ENCODE data around the gene MTHFD1L. TPM values are rescaled to one million over a fixed set of nuclear protein-coding genes. Genes with fewer than 3 reads are reported as not detected.

MTHFD1L gene
- total and polyA plus RNA-seq, 2 of the 8 experiments (the other 6 are each of a cell fraction or from before 2014, with no cell fraction given), result 29.2 to 105 TPM

- Histone ChIP-seq H3K4ac (replicated peaks; ENCODE audit: insufficient read length, low read depth, low read length) (no peak overlapping the region), H3K79me1 (ENCODE audit: low read depth, low read length) (peaks cover 2% of the 10 kb centered on the region), H3K79me2 (ENCODE audit: control insufficient read depth in 1 of 2, insufficient read depth in 2 of 2, low read length in 2 of 2) (no peaks in the 10 kb centered on the region), H3K9ac (replicated peaks in 1 of 4; ENCODE audit: extremely low read depth in 1 of 4, low read depth in 3 of 4, low read length in 3 of 4) (no peak overlapping the region), H3K4me3 (ENCODE audit: extremely low read depth in 1 of 4, insufficient read depth in 2 of 4, low read depth in 3 of 4, low read length in 4 of 4) (no peak overlapping the region), H3K14ac (ENCODE audit: insufficient read length) (no peak overlapping the region), H3K27me3 (replicated peaks in 1 of 4; ENCODE audit: control insufficient read depth in 3 of 4, extremely low read depth in 1 of 4, insufficient read depth in 3 of 4, low read length in 3 of 4) (no peaks in the 10 kb centered on the region), H3K4me1 (replicated peaks in 1 of 4; ENCODE audit: control insufficient read depth in 3 of 4, insufficient read depth in 4 of 4, low read length in 3 of 4) (no peaks in the 10 kb centered on the region), H3K36me3 (ENCODE audit: control insufficient read depth in 2 of 4, insufficient read depth in 4 of 4, low read length in 3 of 4) (peaks cover 4 to 30% (median 12%) of the 10 kb centered on the region in 4 experiments; a peak in 6 of 8 replicates), H3K23me2 (ENCODE audit: low read depth, low read length) (no peaks in the 10 kb centered on the region), H3K56ac (replicated peaks; ENCODE audit: insufficient read length, low read depth, low read length) (no peak overlapping the region), H2BK12ac (ENCODE audit: low read depth, low read length) (no peak overlapping the region), H2BK120ac (replicated peaks; ENCODE audit: low read depth, low read length) (no peak overlapping the region), H3K18ac (ENCODE audit: extremely low read depth, low read length) (no peak overlapping the region), H3K4me2 (ENCODE audit: insufficient read depth in 1 of 2, low read depth in 2 of 2, low read length in 2 of 2) (no peak overlapping the region), H3K23ac (ENCODE audit: insufficient read length) (no peak overlapping the region), H4K8ac (ENCODE audit: extremely low read depth, insufficient read depth, low read length) (no peak overlapping the region), H4K20me1 (replicated peaks in 1 of 2; ENCODE audit: control insufficient read depth in 1 of 2, insufficient read depth in 2 of 2, low read length in 2 of 2) (no peaks in the 10 kb centered on the region), H3K27ac (ENCODE audit: low read depth, low read length) (no peak overlapping the region), H3K9me3 (ENCODE audit: insufficient read depth in 2 of 2, low read depth in 1 of 2, low read length in 1 of 2) (no peaks in the 10 kb centered on the region), H2BK15ac (ENCODE audit: low read length) (no peak overlapping the region), H2BK5ac (ENCODE audit: low read depth, low read length) (no peak overlapping the region), H2AK5ac (ENCODE audit: low read depth, low read length) (no peak overlapping the region), H2BK20ac (ENCODE audit: low read length) (no peak overlapping the region), H4K5ac (ENCODE audit: insufficient read length, low read depth, low read length) (no peak overlapping the region), H4K91ac (replicated peaks; ENCODE audit: insufficient read length, low read length) (no peak overlapping the region), H2AFZ (ENCODE audit: low read length) (no peak overlapping the region)
- 65% methylated on average over 2 of the region's 2 CpGs; no CpG with 5 or more reads in 1 of the 2 experiments for WGBS, 2 experiments (ENCODE audit: extremely low coverage in 1 of 2, insufficient coverage in 1 of 2, insufficient read length in 1 of 2, insufficient replicate concordance in 2 of 2, low coverage in 1 of 2, low lambda C conversion rate in 2 of 2, missing lambda C conversion rate in 1 of 2)
- POLR2A ChIA-PET (ENCODE audit: partially characterized antibody), result interaction anchor here (0.6 to 1.0 kb wide), 2 partner anchors 9 to 17 kb away, joined by 3 to 5 read pairs; no protein-coding TSS in a partner anchor
- no peak for DNase-seq (ENCODE audit: low read depth in 1 of 2, low spot score in 2 of 2)
- FAIRE-seq, result no peak
- CTCF ChIA-PET (ENCODE audit: partially characterized antibody), result interaction anchor here (1.0 to 5.6 kb wide), 4 partner anchors 11 to 110 kb away, joined by 3 to 78 read pairs (median 4); no protein-coding TSS in a partner anchor
- no peak for TF ChIP-seq ASH2L (IDR thresholded peaks at IDR 0.05; ENCODE audit: low read length)
- TF ChIP-seq, protein P1, sequence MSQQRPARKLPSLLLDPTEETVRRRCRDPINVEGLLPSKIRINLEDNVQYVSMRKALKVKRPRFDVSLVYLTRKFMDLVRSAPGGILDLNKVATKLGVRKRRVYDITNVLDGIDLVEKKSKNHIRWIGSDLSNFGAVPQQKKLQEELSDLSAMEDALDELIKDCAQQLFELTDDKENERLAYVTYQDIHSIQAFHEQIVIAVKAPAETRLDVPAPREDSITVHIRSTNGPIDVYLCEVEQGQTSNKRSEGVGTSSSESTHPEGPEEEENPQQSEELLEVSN (IDR thresholded peaks at IDR 0.05), result no peak
- no peak for TF ChIP-seq SP2 (IDR thresholded peaks at IDR 0.05; ENCODE audit: low read length)
- no peak for TF ChIP-seq ATF3 (IDR thresholded peaks at IDR 0.05; ENCODE audit: insufficient read depth, low read depth, low read length)
- no peak for TF ChIP-seq KDM5A (IDR thresholded peaks at IDR 0.05; ENCODE audit: low read length)
- TF ChIP-seq GTF2F1 (IDR thresholded peaks at IDR 0.05; ENCODE audit: borderline replicate concordance, low read depth, low read length), result no peak
- no peak for TF ChIP-seq TCF12 (IDR thresholded peaks at IDR 0.05; ENCODE audit: low read depth, low read length)
- TF ChIP-seq SAP30 (IDR thresholded peaks at IDR 0.05; ENCODE audit: insufficient read depth, insufficient replicate concordance, low read length), result no peak
- no peak for TF ChIP-seq RBBP5 (IDR thresholded peaks at IDR 0.05; ENCODE audit: borderline replicate concordance, low read depth, low read length)
- TF ChIP-seq TAF1 (IDR thresholded peaks at IDR 0.05; ENCODE audit: low read depth, low read length), result no peak
- TF ChIP-seq TBP (IDR thresholded peaks at IDR 0.05; ENCODE audit: low read depth, low read length), result no peak
Measured at GRCh38 chr6:150910561-150910960, 45.1 kb downstream of the MTHFD1L start.

Measured in H1 (cell line).